Cardiac septum (tissue), 1 donor: ENCODE data around the gene PCDH15. TPM values are rescaled to one million over a fixed set of nuclear protein-coding genes. Genes with fewer than 3 reads are reported as not detected.

Source experiments
- DNase-seq: peaks from one replicate; pipeline ENCODE4 v3.0.0-alpha.2; 2020; ENCODE audit warnings: low spot score
- intact Hi-C: fragments of 100-400 bp; cut with DNase I; formaldehyde crosslinking; loops from one replicate; pipeline ENCODE4 v1.14.0; 2022
- total RNA-seq: library from RNA; stranded (reverse); fragmentation: NEBNext Ultra II Directional; extraction: Animal tissue kit (Norgen Biotek cat#: 25700); gene quantifications from one replicate; pipeline ENCODE4 v1.2.1, GENCODE V29; 2021
- donor health status: DM: no; HTN: no; CAD: no.

PCDH15 gene
- total RNA-seq, 1 donor from 2014 or later = 0.57 TPM

DNA sequence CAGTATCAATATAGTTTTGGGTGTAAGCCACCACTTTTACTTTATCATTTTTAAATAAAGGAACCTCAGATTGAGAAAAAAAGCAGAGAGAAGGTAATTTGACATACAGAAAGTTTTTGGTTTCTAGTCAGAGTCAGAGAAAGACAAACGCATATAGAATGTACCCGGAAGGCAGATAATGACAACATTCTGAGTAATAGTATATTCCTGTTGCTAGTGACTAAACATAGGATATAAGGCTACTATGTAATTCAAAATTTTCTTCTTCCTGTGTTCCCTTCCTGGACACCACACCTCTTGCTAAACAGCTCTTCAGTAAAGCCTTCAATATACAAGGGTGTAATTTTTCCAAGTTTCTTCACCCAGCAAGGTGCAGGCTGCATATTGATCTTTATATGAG is 597.6 kb downstream of the PCDH15 start:
- intact Hi-C loops = no loop called here
- DNase-seq = no peak

DNA sequence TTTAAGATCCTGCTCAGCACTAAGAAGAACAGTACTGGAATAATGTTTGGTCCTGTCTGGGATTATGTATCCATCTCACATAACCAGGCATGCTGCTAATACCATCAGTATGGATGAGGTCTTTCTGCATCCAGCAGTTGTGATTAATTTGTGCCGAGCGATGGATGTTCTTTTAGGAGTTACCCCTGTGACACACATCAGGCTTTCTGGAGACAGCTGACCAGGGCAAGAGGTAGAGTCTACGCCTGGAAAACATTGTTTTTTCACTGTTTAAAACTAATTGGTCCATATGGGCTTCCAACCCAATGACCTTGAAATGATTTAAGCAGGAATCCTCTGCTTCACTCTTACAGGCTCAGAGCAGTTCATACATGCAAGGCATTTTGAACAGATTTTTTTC is 603.0 kb downstream of the PCDH15 start:
- intact Hi-C loops = no loop called here
- no peak for DNase-seq

DNA sequence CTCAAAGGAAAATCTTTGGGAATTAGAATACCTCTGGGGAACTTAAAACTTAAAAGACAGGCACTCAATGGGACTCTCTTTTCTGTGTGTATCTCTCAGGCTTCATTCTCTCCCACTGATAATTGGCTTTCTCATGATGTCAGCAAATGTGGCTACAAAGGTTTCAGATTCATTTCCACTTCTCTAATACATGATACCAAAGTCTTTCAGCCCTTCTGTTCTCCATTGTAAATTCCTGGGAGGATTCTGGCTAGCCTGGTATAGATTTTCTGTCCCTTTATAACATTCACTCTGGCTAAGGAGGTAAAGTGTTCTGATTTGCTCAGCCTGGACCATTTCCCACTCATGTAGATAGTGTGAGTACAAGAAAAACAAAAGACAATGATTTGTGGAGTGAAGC is 606.2 kb downstream of the PCDH15 start:
- no peak for DNase-seq
- intact Hi-C loops = no loop called here

DNA sequence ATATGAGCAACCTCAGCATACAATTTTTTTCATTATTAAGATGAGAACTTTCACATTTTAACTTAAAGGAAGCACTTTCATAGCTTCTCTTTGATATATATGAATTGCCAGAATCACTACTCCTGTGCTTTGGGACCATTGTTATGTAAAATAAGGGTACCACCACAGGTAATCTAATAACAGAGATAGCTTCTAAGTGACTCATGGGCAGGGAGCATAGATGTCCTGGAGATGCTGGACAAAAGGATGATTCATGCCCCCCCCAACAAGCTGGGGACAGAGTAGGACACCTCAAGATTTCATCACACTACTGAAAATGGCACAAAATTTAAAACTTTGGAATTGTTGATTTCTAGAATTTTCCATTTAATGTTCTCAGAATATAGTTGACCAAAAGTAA is 641.1 kb downstream of the PCDH15 start:
- intact Hi-C loops = no loop called here
- no peak for DNase-seq

DNA sequence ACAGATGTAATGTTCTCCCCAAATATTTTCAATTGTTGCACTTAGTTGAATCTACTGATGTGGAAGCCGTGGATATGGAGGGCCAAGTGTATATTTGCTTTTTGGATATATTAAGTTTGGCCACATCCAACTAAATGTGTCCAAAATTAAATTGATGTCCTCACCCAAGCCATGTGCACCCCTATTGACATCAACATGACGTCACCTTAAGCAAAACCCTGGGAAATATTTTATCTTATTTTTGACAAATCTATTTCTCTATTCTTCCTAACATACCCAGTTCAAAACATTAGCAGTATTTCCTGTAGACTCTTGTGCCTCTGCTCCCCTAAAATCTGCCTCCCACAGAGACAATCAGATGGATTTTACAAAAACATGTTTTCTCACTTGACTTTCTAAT is 652.5 kb downstream of the PCDH15 start:
- intact Hi-C loops = no loop called here
- DNase-seq = no peak

DNA sequence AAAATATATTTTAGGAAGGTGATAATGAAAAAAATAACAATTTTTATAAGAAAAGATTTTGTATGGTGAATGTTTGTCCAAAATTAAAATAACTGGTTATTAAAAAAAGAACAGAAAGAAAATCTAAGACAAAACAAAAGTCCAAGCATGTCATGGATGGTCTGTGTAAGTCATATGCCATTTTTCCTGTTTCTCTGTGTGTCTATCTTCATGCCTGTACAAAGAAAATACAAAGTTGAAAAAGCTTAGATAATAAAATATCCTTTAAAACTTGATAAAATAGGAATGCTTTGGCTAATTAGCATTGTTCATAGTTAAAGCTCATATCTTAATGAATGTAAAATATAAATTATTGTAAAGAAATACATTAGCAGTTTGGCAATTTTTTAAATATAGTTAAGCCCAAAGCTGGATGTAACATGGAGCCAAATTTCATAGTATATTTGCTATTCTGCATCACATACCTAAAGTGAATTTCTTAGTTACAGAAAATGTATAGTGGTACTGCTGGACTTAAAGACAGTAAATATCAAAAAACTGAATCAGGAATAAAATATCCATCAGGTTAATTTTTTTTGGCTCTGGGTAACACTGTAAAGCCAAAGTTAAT is 661.1 kb downstream of the PCDH15 start:
- no peak for DNase-seq
- intact Hi-C loops = no loop called here

DNA sequence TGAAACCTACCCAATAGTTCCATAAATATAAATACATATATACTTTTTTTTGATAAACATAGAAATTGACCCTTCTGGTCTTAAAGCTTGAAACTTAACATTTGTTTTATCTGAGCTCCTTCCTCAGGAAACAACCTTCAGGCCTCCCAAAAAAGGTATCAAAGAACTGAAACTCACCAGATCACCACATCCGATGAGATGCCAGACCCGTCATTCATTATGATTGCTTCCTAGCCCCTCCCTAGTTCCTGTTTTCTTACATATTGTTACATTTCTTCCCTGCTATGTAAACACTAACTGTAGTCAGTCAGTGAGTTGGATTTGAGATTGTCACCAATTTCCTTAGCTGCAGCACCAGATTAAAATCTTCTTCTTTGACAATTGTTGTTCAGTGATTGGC is 663.6 kb downstream of the PCDH15 start:
- no peak for DNase-seq
- intact Hi-C loops = no loop called here

DNA sequence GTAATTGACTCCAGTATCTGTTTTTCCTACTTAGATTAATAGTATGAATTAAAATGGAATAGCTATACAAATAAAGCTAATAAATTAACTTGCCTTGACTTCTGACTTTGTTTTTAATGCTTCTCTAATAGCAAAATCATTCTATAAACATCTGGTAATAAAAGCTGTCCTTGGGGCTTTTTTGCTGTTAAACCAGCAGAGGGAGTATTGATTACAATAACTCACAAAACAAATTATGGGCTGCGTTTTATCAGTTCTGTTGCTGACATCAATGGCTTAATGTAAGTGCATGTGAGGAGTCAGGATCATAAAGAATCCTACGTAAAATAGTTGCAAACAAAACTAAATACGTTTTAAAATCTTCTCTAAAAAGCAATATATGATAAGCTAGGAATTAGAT is 667.8 kb downstream of the PCDH15 start:
- intact Hi-C loops = no loop called here
- DNase-seq = no peak

DNA sequence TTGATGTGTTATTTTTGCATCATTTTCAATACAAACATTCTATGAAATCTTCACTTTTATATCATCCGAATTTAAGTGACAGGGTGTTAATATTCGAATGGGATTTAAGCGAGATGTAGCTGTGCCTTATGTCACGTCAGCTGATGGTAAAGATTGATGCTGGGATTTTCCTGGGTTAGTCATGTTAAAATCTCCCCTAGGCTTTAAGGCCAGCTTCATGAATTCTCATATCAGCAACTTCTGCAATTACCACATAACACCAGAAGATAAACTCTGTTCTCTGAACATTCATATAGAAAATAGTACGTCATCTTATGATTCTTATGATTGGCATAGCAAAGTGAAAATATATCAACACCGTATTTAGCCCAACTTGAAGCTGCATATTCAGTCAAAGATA is 669.2 kb downstream of the PCDH15 start:
- intact Hi-C loops = no loop called here
- DNase-seq = no peak

DNA sequence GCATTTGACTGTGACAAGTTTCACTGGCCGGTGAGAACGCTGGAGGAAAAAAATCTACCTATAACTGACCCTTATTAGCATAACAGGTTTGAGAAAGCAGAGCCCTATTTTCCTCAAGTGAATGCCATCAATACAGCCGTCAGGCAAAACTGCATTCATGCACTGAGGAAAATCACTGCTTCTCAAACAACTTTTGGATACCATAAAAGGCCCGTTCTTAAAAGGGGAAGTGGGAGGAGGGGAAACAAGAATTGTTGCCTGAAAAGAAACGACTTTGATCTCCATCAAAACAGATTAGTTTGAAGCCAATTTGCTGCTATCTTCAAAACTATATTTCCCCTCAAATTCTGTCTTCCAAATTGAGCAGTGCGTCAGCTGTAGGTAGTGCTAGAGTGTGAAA is 670.6 kb downstream of the PCDH15 start:
- DNase-seq = no peak
- intact Hi-C loops = no loop called here

DNA sequence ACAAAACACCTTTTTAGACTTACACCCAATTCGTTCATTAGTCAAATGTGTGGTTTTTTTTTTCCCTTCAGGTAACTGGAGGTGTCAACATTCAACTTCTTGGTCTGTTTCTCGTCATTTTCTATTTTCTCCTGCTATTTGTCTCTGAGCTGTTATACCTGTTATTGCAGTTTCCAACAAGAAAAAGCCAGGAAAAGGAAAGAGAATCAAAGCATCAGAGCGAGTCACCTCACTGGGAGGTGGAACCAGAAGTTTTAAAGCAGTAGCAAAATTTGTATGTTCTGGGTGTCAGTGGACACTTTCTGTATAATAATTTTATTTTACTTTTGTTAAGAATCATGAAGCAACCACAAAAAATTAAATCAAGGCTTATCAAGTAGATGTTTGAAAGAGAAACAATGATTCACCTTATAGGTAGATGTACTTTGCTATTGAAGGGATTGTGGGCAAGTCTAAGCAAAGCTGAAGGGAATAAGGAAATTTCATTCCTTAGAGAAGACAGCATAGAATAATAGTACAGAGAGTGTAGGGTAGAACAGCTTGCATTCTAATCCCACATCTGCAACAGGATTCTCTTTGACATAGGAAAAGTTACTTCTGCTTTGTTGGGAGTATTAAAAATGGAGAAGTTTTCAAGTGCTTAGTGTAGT is 675.8 kb downstream of the PCDH15 start:
- no peak for DNase-seq
- intact Hi-C loops = no loop called here

DNA sequence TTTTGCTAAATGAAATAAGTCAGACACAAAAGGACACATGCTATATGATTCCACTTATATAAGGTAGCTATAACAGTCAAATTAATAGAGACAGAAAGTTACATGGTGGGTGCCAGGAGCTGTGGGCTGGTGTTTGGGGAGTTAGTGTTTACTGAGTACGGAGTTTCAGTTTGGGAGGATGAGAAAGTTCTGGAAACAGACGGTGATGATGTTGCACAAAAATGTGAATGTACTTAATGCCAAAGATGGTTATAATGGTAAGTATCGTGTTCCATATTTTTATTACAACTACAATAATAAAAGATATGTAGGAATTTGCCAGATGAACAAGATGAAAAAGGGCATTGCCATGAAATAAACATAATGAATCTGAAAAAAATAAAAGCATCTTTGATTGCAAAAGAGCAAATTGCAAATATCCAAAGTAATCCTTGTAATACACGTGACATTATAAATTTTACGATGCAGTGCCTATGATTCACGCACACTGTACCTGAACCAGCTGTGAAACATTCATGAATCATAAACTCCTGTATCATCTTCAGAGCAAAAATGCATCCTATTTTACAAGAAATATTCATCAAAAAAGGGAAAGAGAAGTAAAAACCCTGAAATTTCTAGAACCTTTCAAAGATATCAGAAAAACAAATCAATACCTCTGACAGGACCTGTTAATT is 676.7 kb downstream of the PCDH15 start:
- DNase-seq = no peak
- intact Hi-C loops = no loop called here

DNA sequence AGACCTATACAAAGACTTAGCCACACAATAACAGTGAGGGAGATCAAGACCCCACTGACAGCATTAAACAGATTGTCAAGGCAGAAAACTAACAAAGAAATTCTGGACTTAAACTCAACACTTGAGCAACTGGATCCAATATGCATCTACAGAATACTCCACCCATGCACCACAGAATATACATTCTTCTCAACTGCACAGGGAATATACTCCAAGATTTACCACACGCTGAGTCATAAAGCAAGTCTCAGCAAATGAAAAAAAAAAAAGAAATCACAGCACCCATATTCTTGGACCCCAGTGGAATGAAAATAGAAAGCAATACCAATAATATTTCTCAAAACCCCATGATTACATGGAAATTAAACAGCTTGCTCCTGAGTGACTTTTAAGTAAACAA is 680.2 kb downstream of the PCDH15 start:
- no peak for DNase-seq
- intact Hi-C loops = no loop called here

DNA sequence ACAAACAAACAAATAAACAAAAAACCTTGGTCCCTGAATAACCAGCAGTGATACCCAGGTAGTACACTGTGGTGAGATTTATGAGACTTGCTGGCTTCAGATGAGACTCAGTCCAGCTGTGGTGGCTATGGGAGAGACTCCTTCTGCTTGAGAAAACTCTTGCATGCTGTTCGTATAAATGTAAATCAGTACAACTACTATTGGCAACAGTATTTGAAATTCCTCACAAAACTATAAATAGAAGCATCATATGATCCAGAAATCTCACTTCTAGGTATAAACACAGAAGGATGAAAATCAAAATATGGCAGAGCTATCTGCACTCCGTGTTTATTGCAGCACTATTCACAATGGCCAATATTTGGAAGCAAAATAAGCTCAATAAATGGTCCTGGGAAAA is 692.1 kb downstream of the PCDH15 start:
- intact Hi-C loops = no loop called here
- DNase-seq = no peak

DNA sequence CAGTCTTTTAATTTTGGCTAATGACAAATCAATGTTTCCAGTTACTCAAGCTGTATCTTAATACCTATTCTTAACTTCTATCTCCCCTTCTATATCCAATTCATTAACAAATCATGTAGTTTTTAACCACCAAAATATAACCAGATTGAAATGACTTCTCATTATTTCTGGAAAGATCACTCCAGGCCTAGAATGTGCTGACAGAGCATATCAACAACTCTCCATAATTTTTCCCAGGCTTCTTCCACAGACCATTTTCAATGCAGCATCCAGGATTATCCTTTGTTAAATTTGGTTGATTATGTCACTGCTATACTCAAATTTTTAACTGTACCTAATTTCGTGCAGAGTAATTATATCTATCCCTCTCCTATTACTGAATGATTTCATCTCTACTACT is 704.1 kb downstream of the PCDH15 start:
- intact Hi-C loops = no loop called here
- no peak for DNase-seq

DNA sequence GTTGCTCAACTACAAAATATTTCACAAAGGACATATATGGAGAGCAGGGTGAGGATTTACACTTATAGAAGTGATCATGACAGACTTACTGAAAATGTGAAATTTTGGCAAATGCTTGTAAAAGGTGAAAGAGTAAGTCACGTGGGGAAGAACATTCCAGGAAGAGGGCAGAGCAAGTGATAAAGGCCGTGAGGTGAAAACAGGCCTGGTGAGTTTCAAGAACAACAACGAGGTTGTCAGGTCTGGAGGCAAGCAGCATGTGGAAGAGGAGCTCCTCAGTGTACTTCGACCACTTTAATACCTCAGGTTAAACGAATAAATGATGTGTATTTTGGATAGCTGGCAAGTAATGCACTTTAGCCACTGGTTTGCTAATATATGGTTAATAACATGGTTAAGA is 706.7 kb downstream of the PCDH15 start:
- DNase-seq = no peak
- intact Hi-C loops = no loop called here

DNA sequence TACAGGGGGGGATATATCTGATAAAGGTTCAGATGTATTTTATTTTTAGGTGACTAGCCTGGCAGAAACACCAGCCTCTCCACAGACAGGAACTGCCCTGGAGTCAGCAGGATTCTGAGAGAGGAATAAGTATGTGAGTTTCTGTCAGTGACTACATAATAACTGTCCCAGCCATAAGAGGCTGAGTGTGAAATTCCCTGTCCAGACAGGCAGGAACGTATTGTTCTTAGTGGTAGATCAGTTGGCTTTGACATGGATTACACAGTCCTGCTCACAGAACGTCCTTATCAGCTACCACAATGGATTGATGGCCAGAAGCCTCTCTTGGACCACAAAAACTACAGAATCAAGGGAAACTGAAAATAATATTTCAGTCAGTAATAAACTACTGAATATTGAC is 709.8 kb downstream of the PCDH15 start:
- intact Hi-C loops = no loop called here
- DNase-seq = no peak

DNA sequence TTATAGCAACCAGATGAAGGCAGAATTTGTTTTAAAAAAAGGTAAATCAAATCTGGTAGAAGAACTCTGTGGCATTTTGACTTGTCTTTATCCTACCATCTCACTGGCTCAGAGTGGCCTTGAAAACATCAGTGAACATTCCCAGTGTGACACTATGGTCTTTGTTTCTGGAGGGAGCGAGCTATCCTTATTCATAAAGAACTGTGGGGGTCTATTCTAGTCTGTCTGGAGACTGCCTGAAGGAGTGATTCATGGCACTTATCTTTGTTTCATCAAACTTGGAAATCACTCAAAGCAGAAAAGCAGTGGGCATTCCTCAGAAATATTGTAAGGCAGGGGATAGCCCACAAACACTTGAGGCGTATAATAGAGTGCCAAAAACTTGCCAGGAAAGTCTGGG is 719.1 kb downstream of the PCDH15 start:
- no peak for DNase-seq
- intact Hi-C loops = no loop called here

DNA sequence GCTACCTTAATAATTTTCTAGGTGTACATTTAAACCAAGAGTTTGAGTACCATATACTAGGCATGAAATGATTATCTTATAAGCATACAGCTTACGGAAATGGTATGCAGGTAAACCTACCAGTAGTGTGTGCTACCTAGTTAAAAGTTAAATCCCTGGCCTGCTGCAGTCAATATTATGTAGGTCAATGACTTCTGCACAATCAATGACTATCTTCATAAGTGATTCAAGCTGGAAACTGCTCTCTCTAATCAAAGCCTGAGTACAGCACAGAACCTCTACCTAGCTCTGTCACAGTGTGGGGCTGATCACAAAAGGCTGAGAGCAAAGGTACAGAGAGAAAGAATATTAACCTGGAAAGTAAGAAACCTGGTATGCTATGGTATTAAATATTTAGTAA is 733.7 kb downstream of the PCDH15 start:
- intact Hi-C loops = no loop called here
- DNase-seq = no peak

DNA sequence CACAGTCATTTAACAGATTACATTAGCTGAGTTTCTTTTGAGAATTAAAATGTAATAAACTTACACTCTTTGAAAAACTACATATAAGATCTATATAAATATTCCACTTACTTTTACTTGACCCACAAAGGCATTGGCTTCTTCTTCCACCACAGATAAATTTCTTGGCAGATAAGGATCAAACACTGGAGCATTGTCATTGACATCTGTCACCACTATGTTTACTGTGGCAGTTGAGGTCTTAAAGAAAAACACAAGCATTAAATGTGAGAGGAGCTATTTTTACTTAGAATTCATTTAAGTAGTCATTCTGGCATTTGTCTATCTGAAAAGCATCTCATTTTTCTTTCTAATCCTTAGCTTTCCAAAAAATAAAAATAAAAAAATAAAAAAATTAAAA is 734.4 kb downstream of the PCDH15 start:
- DNase-seq = no peak
- intact Hi-C loops = no loop called here

DNA sequence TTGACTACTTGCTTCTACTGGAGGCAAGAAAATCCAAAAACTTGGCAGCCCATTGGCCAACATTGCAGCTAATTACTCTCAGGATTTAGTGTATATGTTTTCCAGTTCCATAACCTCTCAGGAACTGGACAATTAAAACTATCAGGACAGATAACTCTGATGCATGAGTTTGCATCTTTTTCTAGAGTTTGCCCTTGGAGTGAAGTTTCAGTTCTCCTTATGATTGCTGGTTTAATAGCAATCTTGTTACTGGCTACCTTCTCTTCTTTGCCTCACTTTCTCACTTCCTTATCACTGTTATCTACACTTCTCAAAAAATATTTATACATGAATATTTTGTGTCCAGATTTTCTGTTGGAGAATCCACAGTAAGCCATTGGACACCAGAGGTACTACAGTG is 735.9 kb downstream of the PCDH15 start:
- intact Hi-C loops = no loop called here
- DNase-seq = no peak
